ENCODE measurements around the gene CCL11.

DNA sequence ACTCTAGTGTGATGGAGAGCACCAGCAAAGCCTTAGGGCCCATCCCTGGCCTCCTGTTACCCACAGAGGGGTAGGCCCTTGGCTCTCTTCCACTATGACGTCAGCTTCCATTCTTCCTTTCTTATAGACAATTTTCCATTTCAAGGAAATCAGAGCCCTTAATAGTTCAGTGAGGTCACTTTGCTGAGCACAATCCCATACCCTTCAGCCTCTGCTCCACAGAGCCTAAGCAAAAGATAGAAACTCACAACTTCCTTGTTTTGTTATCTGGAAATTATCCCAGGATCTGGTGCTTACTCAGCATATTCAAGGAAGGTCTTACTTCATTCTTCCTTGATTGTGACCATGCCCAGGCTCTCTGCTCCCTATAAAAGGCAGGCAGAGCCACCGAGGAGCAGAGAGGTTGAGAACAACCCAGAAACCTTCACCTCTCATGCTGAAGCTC is 33.5 kb downstream of the CCL11 start, which contains the start of gene CCL8:
- TF ChIP-seq, protein P1, sequence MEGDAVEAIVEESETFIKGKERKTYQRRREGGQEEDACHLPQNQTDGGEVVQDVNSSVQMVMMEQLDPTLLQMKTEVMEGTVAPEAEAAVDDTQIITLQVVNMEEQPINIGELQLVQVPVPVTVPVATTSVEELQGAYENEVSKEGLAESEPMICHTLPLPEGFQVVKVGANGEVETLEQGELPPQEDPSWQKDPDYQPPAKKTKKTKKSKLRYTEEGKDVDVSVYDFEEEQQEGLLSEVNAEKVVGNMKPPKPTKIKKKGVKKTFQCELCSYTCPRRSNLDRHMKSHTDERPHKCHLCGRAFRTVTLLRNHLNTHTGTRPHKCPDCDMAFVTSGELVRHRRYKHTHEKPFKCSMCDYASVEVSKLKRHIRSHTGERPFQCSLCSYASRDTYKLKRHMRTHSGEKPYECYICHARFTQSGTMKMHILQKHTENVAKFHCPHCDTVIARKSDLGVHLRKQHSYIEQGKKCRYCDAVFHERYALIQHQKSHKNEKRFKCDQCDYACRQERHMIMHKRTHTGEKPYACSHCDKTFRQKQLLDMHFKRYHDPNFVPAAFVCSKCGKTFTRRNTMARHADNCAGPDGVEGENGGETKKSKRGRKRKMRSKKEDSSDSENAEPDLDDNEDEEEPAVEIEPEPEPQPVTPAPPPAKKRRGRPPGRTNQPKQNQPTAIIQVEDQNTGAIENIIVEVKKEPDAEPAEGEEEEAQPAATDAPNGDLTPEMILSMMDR (IDR thresholded peaks at IDR 0.05; ENCODE audit: low read depth, low read length, missing input control), result no peak
- no peak for TF ChIP-seq GABPA (IDR thresholded peaks at IDR 0.05 in 1 of 2, conservative IDR thresholded peaks at IDR 0.05 in 1 of 2)
- TF ChIP-seq, protein P2, sequence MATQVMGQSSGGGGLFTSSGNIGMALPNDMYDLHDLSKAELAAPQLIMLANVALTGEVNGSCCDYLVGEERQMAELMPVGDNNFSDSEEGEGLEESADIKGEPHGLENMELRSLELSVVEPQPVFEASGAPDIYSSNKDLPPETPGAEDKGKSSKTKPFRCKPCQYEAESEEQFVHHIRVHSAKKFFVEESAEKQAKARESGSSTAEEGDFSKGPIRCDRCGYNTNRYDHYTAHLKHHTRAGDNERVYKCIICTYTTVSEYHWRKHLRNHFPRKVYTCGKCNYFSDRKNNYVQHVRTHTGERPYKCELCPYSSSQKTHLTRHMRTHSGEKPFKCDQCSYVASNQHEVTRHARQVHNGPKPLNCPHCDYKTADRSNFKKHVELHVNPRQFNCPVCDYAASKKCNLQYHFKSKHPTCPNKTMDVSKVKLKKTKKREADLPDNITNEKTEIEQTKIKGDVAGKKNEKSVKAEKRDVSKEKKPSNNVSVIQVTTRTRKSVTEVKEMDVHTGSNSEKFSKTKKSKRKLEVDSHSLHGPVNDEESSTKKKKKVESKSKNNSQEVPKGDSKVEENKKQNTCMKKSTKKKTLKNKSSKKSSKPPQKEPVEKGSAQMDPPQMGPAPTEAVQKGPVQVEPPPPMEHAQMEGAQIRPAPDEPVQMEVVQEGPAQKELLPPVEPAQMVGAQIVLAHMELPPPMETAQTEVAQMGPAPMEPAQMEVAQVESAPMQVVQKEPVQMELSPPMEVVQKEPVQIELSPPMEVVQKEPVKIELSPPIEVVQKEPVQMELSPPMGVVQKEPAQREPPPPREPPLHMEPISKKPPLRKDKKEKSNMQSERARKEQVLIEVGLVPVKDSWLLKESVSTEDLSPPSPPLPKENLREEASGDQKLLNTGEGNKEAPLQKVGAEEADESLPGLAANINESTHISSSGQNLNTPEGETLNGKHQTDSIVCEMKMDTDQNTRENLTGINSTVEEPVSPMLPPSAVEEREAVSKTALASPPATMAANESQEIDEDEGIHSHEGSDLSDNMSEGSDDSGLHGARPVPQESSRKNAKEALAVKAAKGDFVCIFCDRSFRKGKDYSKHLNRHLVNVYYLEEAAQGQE (IDR thresholded peaks at IDR 0.05), result no peak
- no peak for TF ChIP-seq FOXA1 (IDR thresholded peaks at IDR 0.05)
- TF ChIP-seq EGR1 (IDR thresholded peaks at IDR 0.05; ENCODE audit: low read depth in 2 of 2), result no peak
- TF ChIP-seq YY1 (IDR thresholded peaks at IDR 0.05), result no peak
- TF ChIP-seq, protein P3, sequence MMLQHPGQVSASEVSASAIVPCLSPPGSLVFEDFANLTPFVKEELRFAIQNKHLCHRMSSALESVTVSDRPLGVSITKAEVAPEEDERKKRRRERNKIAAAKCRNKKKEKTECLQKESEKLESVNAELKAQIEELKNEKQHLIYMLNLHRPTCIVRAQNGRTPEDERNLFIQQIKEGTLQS (IDR thresholded peaks at IDR 0.05), result no peak
- TF ChIP-seq HNF4G (IDR thresholded peaks at IDR 0.05), result no peak
- no peak for TF ChIP-seq NR2F2 (IDR thresholded peaks at IDR 0.05)
- no peak for TF ChIP-seq RXRA (IDR thresholded peaks at IDR 0.05)
- no peak for TF ChIP-seq TAF1 (conservative IDR thresholded peaks at IDR 0.05)
- TF ChIP-seq, protein P4, sequence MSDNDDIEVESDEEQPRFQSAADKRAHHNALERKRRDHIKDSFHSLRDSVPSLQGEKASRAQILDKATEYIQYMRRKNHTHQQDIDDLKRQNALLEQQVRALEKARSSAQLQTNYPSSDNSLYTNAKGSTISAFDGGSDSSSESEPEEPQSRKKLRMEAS (IDR thresholded peaks at IDR 0.05), result no peak
- TF ChIP-seq JUND (IDR thresholded peaks at IDR 0.05), result no peak
- TF ChIP-seq RAD21 (IDR thresholded peaks at IDR 0.05), result no peak

Measured in liver (tissue), 3 donors.